Epithelial cell of esophagus (primary cell): Measurements from ENCODE around the gene RHOH.

Experiments used
- DNase-seq: peaks from one replicate; pipeline ENCODE4 v3.0.0; 2010; ENCODE audit warnings: low read depth
- H3K4me3 ChIP-seq: 2 replicates; pipeline ENCODE4 v1.5.1; 2011; ENCODE audit warnings: mild to moderate bottlenecking, low read length, control low read depth
- CTCF ChIP-seq: IDR thresholded peaks from 2 replicates; pipeline ENCODE4 v1.5.1; 2011; ENCODE audit warnings: low read depth, mild to moderate bottlenecking, low read length, control low read depth, inconsistent platforms; ENCODE audit not compliant: insufficient read depth; ENCODE audit errors: missing control alignments

Gene RHOH

GRCh38 chr4:40258627-40259026, 61.8 kb downstream of the RHOH start:
- H3K4me3 ChIP-seq, result no peak overlapping the region
- no peak for DNase-seq
- TF ChIP-seq CTCF, result no peak

GRCh38 chr4:40261231-40262076, 64.6 kb downstream of the RHOH start:
- no peak for DNase-seq
- no peak overlapping the region for H3K4me3 ChIP-seq
- no peak for TF ChIP-seq CTCF

GRCh38 chr4:40262077-40262528, 65.3 kb downstream of the RHOH start:
- TF ChIP-seq CTCF, result no peak
- no peak for DNase-seq
- H3K4me3 ChIP-seq, result no peak overlapping the region

- H3K4me3 ChIP-seq, result no peak overlapping the region
- no peak for DNase-seq
- TF ChIP-seq CTCF, result no peak
Measured at GRCh38 chr4:40262861-40263260, 66.0 kb downstream of the RHOH start.

GRCh38 chr4:40264497-40264896, 67.7 kb downstream of the RHOH start:
- TF ChIP-seq CTCF, result no peak
- DNase-seq, result peak; percentile 87
- H3K4me3 ChIP-seq, result no peak overlapping the region

GRCh38 chr4:40264995-40265909, 68.4 kb downstream of the RHOH start:
- TF ChIP-seq CTCF, result no peak
- DNase-seq, result no peak
- H3K4me3 ChIP-seq, result no peak overlapping the region
